GM12878 (cell line): ENCODE data around the gene DLL1.

Source experiments
- MEF2A ChIP-seq: IDR thresholded peaks from 2 replicates; pipeline ENCODE4 v1.6.1; 2011; ENCODE audit warnings: low read depth, mild to moderate bottlenecking, low read length, moderate library complexity; ENCODE audit not compliant: insufficient read depth
- TF ChIP-seq, protein P1 (sequence below): IDR thresholded peaks from 2 replicates; pipeline ENCODE4 v1.6.1; 2012; ENCODE audit warnings: low read length, inconsistent platforms

DNA sequence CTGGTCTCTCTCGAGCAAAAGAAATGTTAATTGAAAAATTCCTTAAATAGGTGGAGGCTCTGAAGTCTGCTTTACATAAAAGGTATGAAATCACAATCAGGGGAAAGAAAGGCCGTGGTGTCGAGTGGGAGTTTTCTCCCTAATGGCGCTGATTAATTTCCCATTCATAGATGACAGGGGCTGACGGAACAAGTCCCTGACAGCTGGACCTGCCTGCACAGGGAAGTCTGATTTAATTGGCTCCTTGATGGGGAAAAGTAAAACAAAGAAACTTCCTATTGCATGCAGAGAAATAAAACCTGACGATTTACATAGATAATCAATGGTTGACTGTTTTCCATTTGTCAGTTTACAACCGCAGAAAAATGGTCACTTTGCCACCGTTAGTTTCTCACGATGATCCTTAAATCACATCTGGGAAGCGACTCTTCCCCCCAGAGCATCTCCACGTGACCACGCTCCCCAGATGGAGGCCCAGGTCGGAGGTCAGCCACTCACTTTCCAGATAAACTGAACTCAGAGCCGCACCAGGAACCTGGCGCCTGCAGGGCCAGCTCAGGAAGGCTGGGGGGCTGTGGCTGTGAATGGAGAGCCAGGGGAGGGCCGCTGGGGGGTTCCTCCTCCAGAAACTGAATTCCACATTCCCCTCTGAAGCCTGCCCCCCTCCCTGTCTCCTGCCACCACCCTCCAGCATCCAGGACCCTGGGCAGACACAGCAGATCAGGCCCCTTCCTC, 55.3 kb downstream of the DLL1 start:
- no peak for TF ChIP-seq MEF2A
- TF ChIP-seq, protein P1, sequence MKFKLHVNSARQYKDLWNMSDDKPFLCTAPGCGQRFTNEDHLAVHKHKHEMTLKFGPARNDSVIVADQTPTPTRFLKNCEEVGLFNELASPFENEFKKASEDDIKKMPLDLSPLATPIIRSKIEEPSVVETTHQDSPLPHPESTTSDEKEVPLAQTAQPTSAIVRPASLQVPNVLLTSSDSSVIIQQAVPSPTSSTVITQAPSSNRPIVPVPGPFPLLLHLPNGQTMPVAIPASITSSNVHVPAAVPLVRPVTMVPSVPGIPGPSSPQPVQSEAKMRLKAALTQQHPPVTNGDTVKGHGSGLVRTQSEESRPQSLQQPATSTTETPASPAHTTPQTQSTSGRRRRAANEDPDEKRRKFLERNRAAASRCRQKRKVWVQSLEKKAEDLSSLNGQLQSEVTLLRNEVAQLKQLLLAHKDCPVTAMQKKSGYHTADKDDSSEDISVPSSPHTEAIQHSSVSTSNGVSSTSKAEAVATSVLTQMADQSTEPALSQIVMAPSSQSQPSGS = no peak
